GM19025 (cell line): ENCODE data around the gene WFDC1.

Experiments used
- ATAC-seq: cut with Tn5 transposase; IDR thresholded peaks from one replicate; pipeline ENCODE4 v1.9.1; 2021; ENCODE audit warnings: mild to moderate bottlenecking, low read depth, moderate library complexity; ENCODE audit not compliant: unreplicated experiment

WFDC1 gene

DNA sequence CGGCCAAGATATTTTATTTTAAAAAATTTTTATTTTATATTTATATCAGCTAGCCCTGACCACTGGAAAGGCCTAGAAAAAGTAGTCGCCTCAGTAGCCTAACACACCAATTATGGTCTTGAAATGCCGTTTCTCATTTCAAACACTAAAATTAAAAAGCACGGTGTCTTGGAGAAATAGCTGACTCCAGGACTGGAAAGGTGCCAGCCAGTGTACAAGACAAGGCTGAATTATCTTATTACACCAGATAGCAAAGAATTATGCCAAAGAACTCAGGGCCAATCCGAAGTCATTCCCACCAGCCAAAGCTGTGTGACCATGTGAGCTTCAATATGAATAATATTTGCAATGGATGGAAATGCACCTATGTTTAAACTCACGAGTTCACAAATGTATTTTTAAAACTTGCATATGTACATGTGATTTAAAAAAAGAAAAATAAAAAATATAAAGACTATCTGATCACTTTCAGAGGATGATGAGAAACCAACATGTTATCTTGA, 53.8 kb downstream of the WFDC1 start:
- ATAC-seq, result no peak

DNA sequence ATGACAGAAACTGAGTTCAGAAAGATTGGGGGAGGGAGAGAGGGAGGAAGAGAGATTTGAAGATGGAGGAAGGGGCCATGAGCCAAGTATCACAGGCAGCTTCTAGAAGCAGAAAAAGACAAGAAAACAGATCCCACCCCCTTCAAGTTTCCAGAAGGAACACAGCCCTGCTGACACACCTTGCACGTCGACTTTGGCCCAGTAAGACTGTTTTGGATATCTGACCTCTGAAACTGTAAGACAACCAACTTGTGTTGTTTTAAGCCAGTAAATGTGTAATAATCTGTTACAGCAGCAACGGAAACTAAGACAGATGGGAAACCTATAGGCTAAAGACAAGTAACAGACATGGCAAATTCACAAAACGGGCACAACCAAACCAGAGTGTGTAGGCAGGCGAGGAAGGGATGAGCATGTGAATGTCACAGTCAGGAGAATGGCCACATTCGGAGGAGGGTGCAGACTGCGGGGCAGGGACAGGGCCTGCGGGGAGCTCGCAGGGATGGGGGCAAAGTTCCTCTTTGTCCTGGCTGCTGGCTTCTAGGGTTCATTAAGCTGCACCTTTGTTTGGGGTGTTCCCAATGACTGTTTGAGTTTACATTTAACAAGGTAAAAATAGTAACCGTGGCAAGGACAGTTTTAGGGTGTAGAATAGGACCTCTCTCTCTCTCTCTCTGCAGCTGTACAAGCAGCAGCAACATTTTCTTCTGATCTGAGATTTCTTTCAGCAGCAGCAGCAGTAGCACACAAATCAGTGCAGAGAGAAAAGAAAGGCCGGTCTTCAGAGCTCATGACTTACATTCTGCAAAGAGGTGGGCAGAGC, 55.4 kb downstream of the WFDC1 start:
- ATAC-seq, result no peak

DNA sequence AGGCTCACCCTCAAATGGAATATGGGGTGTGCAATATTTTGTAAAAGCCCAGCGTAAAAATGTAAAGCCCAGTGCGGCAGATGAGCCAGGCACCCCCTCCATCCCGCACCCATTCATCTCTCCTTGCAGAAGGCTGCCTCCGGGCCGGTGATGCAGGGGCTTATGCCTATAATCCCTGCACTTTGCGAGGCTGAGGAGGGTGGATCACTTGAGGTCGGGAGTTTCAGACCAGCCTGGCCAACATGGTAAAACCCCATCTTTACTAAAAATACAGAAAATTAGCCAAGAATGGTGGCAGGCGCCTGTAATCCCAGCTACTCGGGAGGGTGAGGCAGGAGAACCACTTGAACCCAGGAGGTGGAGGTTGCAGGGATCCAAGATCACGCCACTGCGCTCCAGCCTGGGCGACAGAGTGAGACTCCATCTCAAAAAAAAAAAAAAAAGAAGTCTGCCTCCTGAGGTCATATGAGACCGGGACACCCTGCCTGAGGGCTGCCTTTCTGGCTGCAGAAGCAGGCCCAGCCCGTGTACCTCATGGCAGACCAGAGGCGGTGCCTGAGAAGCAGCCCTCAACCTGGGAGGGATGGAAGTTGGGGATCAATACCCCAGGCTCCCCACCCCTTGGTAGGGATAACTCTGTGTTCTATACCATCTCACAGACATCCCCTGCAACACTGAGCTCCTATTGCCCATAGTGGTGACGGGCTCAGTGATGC, 56.2 kb downstream of the WFDC1 start:
- no peak for ATAC-seq

DNA sequence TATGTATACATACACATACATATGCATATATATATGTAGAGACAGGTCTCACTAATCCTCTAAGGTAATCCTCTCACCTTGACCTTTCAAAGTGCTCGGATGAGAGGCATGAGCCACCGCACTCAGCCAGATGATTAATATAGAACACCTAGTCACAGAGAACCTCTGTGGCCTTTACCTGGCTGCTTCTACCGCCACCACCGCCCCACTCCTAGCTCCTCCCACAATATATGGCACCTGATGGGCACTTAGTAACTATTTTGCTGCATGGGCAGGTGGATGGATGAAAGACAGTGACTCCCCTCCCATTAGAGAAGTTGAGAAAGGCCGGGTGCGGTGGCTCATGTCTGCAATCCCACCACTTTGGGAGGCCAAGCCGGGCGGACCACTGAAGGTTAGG, 57.0 kb downstream of the WFDC1 start:
- no peak for ATAC-seq

DNA sequence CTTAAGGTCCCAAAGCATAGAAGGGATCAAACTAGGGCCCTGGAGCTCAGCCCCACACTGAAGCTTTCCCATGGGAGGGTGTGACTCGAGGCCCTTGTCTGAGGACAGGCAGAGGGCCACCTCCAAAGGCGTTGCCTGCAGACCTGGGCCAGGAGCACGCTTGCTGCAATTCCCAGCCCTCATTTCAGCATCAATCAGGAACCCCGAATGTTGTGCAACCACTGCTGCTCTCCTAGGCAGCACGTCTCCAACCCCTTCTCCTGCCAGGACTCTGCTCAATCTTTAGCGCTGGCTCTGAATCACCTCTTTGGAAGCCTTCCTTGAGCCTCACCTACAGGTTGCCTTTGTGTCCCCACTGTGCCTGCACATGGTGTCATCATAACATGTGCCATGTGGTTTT, 59.6 kb downstream of the WFDC1 start:
- ATAC-seq, result no peak

DNA sequence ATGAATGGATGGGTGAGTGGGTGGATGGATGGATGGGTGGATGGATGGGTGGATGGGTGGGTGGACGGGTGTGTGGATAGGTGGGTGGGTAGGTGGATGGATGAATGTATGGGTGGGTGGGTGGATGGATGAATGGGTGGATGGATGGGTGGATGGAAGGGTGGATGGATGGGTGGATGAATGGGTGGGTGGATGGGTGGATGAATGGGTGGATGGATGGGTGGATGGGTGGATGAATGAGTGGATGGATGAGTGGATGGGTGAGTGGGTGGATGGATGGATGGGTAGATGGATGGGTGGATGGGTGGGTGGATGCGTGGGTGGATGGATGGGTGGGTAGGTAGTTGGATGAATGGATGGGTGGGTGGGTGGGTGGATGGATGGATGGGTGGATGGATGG, 60.5 kb downstream of the WFDC1 start:
- no peak for ATAC-seq

DNA sequence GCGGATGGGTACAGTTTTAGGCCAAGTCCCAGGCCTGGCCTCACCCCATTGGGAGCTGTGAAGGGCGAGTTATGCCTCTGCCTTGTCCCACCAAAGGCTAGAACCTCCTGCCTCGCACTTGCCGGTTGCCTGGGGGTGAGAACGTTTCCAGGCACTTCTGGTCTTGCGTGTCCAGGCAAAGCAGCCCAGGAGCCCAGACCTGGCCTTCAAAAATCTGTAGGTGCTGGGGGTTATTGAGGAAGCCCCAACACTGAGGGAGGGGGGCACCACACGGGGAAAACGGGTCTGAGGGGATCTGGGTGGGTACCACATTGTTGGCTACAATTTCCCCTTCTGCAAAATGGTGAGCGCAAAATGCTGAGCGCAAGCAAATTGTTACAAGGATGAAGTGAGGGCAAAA, 61.5 kb downstream of the WFDC1 start:
- ATAC-seq, result no peak

DNA sequence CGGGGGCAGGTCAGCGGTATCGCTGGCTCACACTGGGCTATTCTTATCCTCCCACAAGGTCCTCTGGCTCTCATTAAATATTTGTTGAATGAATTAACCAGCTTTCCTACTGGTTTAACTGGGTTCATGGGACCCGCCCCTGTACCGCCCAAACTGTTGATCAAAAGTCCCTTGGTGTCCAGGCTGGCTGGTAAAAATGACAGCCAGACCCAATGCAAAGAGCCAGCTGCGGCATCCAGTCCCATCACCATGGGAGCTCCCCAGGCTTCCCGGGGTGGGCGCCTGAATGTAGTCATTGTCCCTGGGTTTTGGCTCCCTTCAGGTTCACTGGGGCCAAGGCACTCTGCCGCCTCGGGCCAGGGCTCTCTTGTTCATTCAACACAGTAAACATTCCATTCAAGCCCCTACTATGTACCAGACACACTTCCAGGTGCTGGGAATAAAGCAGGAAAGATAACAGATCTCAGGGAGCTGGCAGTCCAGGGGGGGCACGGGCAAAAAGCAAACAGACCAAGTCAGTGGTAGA, 62.0 kb downstream of the WFDC1 start:
- no peak for ATAC-seq

DNA sequence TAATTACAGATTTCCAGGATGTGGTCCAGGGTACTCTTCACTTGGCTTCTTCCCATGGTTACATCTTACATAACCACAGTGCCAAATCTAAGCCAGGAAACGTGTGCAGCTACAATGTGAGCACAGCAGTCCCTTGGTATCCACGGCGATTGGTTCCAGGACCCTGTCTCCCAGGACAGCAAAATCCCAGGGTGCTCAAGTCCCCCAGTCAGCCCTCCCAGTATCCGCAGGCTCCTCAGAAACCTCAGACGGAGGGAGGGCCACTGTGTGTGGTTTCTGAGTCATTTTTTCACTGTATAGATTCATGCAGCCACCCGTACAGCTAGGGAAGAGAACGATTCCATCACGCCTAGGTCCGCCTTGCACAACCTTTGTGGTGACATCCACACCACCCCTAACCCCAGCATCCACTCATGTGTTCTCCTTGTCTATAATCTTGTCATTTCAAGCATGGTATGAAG, 62.5 kb downstream of the WFDC1 start:
- no peak for ATAC-seq

DNA sequence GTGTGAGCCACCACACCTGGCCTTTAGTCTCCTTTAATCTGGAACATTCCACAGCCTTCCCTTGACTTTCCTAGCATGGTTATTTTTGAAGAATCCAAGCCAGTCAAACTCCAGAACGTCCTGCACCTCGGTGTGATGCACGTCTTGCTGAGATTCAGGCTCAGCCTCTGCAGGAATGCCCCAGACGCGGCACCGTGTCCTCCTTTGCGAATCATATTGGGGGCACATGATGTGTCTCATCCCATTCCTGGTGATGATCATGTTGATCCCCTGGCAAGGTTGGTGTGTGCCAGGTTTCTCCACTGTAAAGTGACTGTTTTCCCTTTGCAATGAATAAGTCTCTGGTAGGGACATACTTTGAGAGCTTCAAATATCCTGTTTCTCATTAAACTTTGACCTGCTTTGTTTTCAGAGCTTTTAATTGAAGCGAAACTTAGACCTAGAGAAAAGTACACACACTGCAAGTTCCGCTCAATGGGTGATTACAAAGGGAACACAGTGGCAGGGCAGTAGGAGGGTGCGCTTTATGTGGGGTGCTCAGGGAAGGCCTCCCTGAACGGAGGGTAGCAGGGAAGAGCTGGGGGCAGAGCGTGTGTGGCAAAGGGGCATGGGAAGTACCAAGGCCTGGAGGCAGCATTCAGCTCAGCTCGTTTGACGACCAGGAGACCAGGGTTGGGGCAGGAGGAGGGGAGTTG, 64.1 kb downstream of the WFDC1 start:
- no peak for ATAC-seq

DNA sequence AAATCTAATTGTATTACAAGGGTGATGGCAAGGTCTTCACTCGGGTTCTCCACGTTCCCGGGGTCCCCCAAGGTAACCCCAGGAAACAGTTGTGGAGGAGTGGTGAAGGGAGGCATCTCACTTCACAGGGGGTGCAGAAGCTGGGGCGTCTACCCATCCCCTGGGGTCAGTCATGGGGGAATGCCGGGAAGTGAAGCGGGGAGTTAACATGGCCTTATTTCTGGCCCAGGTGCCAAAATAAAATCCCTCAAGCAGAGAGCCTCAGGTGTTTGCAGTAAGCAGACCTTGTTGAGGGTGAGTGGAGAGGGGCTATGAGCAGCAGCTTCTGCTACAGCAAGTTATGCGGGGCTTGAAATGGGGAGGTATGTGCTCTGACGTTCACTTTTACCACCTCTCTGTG, 64.6 kb downstream of the WFDC1 start:
- no peak for ATAC-seq

DNA sequence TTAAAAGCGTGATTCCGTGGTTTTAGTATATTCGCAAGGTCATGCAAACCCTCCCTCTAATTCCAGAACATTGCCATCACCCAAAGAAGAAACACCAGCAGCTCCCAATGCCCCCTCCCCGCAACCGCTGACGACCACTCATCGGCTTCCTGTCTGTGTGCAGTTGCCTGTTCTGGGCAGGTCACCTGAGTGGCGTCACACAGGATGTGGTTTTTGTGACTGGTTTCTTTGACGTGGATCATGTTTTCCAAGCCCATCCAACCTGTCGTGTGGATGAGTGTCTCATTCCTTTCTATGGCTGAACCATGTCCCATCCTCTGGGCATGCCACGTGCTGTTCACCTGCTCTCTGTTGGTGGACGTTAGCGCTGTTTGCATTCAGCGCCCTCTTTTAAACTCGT, 65.5 kb downstream of the WFDC1 start:
- no peak for ATAC-seq

DNA sequence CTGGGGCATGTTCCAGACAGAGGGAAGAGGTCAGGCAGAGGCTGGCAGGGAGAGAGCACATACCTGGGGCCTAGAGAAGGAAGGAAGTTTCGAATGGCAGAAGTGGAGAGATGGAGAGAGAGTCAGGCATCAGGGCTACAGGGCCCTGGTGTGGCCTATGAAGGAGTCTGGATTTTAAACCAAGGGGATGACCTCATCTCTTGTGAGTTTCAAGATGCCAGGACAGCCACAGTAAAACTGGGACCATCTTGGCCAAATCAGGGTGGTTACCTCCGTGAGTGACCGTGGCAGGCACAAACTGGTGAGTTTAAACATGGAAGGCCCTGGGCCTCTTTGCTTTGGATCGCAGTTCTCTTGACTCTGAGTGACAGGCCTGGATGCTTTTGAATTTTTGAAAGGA, 66.1 kb downstream of the WFDC1 start:
- ATAC-seq, result no peak

DNA sequence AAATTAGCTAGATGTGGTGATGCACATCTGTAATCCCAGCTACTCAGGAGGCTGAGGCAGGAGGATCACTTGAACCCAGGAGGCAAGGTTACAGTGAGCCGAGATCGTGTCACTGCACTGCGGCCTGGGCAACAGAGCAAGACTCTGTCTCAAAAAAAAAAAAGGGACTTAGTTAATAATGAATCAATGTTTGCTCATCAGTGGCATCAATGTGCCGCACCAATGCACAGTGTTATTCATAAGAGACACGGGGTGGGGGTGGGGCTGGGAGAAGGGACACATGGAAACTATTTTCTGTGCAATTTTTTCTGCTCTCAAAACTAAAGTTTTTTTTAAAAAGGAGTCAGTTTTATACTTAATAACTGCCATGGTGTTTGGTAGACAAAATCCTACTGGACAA, 66.9 kb downstream of the WFDC1 start:
- no peak for ATAC-seq

DNA sequence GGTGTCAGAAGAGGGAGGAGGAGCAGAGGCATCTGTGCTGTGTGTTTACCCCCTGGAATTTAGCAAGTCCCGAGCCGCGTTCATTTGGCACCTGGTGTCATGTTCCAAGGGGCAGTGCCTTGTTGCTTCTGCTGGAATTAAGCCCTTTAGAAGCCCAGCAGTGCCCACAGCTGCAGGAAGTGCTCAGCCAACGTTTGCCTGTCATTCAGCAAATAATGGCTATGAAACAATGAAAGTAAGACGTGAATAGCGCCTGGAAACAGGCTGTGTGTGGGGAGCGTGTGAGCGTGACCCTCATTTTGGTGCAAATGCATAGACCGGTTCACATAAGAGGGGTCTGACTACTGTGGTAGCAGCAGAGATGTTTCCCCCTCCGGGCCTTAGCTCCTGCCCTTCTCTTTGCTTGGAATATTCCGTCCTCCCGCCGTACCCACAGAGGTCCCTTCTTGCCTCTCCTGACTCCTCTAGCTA, 67.8 kb downstream of the WFDC1 start:
- ATAC-seq, result no peak

DNA sequence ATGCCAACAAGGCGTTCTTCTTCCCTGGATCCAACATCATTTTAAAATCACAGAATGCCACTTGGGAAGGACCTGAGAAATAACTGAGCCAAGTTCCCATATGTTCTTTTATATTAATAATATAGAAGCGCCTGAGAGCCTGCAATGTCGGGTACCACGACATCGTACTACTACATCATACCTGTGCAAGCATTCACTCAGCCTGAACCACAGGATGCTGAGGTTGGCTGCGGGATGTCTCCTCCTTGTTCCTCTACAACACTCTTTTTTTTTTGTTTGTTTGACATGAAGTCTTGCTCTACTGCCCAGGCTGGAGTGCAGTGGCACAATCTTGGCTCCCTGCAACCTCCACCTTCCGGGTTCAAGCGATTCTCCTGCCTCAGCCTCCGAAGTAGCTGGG, 71.5 kb downstream of the WFDC1 start:
- no peak for ATAC-seq

DNA sequence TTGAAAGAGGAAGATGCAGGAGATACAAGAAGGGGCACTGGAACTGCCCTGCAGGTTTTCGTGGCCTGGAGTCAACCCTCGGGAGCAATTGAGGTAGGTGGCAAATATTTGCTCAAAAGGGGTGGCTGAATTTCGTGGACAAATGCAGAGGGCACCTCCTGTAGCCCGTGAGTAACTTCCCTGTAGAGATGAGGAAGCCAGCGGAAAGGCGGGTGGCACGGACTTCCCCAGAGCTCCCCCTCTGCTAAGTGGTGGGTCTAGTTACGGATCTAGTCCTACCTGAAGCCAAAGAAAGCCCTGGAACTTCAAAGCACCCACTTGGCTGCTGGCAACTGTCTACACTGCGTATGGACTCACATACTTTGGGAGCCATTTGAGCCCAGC, 72.6 kb downstream of the WFDC1 start:
- no peak for ATAC-seq

DNA sequence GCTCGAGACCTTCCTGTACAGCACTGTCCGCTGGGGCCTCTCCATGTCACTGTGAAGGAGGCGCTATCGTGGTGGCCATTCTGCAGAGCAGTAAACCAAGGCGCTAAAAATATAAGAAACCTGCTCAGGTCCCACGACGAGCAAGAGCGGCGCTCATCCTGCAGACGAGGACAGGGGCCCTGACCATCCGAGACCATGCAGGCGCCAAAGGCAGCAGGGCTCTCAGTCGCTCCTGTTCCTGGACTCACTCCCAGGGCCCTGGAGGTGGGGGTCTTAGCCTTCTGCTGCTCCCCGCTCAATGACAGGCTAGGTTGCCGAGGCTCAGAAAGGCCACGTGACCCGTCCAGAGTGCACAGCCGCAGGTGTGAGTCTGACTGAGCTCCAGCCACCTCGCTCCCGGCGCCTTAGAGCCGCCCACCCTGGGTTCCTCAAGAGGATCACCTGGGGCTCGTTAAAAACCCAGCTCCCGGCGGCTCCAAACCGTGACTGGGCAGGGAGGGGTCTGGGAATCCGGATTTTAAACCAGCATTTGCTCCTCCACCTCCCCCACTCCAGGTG, 73.2 kb downstream of the WFDC1 start:
- no peak for ATAC-seq

DNA sequence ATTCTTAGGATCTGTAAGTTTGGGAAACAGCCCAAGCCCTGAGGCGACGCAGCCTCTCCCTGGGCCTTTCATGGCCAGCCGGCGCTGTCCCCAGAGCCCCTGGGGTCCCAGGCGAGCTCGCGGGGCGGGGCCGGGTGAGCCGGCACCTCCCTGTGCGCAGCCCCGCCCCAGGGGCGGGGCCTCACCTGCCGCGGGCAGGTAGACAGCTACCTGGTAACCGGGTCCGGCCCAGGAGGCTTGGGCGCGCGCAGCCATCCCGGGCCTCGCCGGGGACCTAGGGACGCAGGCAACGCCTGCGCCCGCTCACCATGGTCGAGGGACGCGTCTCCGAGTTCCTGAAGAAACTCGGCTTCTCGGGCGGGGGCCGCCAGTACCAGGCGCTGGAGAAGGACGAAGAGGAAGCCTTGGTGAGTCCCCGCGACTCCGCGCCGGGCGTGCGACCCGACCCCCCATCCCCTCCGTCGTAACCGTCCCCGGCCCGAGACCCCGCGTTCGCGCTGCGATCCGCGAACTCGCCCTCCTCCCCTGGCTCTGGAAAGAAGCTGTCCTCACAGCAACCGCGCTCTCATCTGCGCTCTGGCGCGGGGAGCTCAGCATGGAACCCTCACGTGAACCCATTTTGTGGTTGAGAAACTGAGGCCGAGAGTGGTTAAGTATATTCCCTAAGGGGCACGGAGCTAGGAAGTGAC, 73.8 kb downstream of the WFDC1 start, which contains the start of gene ATP2C2:
Gene ATP2C2, plus strand, starts transcription at position 231 of the 689 bp plus-strand sequence. Its CDS starts 78 bp downstream, at position 309.
- no peak for ATAC-seq

DNA sequence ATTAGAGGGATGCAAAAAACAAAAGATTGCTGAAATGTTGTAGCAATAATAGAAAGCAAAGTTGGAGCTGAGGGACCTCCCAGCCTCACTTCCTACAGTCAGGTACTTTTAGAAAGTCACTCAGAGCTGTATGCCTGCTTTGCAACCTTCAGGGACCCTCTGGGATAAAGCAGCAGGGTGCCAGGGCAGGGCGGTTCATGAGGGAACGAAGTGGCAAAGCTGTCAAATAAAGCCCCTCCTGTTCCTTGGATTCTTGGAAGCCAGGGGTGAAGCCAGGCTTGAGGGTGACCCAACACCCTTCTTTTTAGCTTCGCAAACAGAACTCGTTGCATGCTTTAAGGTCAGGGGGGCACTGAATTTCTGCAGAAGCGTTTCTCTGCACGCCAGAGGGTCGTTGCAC, 74.4 kb downstream of the WFDC1 start:
- ATAC-seq, result no peak
